Astrocyte of the spinal cord (primary cell): ENCODE results near the gene UTP4.

Experiments used
- DNase-seq: peaks from one replicate; pipeline ENCODE4 v3.0.0; 2011; ENCODE audit warnings: low read depth, low spot score
- H3K4me3 ChIP-seq: 2 replicates; pipeline ENCODE4 v1.5.1; 2011; ENCODE audit warnings: low read depth, mild to moderate bottlenecking, low read length, moderate library complexity
- in situ Hi-C: cut with HindIII; loops from 2 replicates; pipeline ENCODE4 v1.10.0; 2017; ENCODE audit warnings: low sequenced_read_pairs
- TF ChIP-seq, protein P1 (sequence below): IDR thresholded peaks from 2 replicates; pipeline ENCODE4 v1.5.1; 2012; ENCODE audit warnings: low read depth, mild to moderate bottlenecking, low read length, inconsistent platforms

The UTP4 gene

DNA sequence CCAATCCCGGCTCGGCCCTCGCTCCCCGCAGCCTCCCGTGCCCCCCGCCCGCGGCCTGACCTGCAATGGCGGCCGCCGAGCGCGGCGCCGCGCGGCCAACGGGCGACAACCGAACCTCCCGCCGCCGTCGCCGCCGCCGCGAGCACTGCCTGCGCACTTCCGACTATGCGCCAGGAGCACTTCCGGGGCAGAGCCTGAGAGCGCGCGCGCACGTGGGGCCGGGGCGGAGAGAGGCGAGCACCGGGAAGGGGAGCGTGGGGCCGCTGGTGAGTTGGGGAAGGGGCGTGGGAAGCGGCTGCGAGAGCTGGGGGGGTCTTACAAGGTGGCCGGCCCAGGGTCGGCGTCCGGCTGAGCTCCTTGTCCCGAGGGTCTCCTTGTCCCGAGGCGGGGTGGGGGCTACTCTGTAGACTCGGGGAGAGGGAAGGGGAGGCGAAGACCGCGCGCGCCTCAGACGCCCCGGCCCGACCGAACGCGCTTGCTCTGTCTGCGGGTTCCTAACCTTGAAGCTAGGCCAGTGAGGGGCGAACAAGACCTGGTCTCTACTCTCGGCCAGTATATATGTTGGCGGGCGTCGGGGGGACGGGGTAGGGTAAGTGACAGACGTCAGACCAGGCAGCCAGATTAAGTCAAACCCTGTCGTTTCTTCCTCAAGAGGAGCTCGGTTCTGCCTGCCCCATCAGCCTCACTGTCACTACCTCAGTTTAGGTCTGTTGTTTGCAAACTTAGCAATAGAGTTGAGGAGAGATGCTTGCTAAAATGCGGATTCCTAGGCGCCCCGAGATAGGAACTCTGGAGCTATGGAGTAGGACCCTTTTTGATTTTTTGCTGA, at the start of gene UTP4, which contains the start of gene CHTF8:
UTP4 (plus strand) TSS at position 226 of the 829 bp plus-strand sequence. CDS start 811 bp downstream, outside the sequence.
CHTF8 (minus strand) TSS at position 165 of the 829 bp plus-strand sequence. CDS start 11,130 bp downstream, outside the sequence.
- peak within 1 kb of the TSS; percentile 99 for H3K4me3 ChIP-seq
- TF ChIP-seq, protein P1, sequence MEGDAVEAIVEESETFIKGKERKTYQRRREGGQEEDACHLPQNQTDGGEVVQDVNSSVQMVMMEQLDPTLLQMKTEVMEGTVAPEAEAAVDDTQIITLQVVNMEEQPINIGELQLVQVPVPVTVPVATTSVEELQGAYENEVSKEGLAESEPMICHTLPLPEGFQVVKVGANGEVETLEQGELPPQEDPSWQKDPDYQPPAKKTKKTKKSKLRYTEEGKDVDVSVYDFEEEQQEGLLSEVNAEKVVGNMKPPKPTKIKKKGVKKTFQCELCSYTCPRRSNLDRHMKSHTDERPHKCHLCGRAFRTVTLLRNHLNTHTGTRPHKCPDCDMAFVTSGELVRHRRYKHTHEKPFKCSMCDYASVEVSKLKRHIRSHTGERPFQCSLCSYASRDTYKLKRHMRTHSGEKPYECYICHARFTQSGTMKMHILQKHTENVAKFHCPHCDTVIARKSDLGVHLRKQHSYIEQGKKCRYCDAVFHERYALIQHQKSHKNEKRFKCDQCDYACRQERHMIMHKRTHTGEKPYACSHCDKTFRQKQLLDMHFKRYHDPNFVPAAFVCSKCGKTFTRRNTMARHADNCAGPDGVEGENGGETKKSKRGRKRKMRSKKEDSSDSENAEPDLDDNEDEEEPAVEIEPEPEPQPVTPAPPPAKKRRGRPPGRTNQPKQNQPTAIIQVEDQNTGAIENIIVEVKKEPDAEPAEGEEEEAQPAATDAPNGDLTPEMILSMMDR = no peak
- in situ Hi-C loops = no loop called here
- peak; percentile 79 for DNase-seq

DNA sequence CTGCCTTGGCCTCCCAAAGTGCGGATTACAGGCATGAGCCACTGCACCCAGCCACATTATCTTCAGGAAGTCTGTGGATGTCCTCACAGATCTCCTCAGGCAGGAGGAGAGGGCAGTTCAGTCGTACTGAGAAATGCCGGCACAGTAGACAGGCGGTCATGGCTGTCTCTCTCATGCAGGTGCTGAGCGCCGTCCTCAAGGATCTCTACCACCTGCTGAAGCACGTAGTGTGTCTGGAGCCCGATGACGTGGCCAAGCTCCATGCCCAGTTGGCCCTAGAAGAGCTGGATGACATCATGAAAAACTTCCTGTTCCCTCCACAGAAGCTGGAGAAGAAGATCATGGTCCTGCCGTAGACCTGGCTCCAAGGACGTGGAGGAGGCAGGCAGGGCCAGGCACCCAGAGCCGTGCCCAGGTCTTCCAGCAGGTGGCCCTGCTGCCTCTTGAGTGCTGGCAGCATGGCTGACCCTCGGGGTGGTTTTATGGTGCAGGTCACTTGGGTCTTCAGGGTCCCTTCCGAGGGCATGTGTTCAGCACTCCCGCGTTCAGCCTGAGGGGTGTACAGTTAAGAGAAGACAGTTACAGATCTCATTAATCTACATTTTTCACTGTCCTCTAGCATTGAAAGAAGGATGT, 49.0 kb upstream of the UTP4 start:
- in situ Hi-C loops = no loop called here
- DNase-seq = no peak
- TF ChIP-seq, protein P1 = no peak
- H3K4me3 ChIP-seq = no peak overlapping the region

DNA sequence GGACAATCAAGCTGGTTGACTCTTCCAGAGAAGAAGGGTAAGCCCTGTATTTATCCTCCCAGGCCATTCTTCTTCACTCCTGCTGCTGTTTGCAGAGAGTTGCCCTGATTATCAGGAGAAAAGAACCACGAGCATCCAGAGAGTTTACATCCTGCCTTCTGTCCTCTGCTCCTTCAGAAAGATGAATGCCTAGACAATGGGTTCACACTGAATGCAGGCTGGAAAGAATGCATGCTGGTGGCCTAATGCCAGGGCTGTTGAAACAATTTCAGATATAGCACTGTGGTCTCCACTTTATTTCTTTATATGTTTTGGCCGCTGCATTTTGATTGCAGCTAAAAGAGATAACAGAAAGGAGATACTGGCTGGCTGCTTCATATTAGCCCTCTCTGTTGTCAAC, 48.2 kb upstream of the UTP4 start:
- in situ Hi-C loops = no loop called here
- no peak for DNase-seq
- TF ChIP-seq, protein P1 = no peak
- H3K4me3 ChIP-seq = no peak overlapping the region

DNA sequence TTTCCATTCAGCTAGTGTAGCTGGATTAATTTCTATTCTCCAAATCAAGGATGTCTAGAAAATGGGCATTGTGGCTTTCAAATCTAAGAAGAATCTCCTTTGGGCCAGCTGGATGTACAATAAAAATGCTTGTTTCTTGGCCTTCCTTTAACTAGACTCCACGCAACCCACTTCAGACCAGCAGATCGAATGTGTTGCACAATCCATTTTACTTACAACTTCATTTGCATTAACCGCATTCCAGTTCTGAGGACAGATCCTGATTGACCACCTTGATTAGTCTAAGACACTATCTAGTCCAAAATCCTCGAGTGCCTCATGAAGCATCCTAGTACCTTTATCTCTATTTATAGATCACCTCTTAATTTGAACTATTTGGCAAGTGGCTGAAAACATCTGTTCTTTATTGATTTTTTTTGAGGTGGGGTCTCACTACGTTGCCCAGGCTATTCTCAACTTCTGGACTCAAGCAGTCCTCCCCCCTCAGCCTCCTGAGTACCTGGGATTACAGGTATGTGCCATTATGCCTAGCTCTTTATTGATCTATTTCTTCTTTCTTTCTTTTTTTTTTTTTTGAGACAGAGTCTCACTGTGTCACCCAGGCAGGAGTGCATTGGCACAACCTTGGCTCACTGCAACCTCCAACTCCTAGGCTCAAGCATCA, 47.3 kb upstream of the UTP4 start:
- in situ Hi-C loops = no loop called here
- DNase-seq = no peak

GRCh38 chr16:69087161-69087581, 45.3 kb upstream of the UTP4 start:
- TF ChIP-seq, protein P1 = no peak
- in situ Hi-C loops = no loop called here
- no peak for DNase-seq
- H3K4me3 ChIP-seq = no peak overlapping the region

More for the DNA sequence above, 47.3 kb upstream of the UTP4 start:
- no peak overlapping the region for H3K4me3 ChIP-seq
- TF ChIP-seq, protein P1 = no peak

GRCh38 chr16:69088684-69089083, 43.8 kb upstream of the UTP4 start:
- in situ Hi-C loops = no loop called here
- H3K4me3 ChIP-seq = no peak overlapping the region
- no peak for DNase-seq
- TF ChIP-seq, protein P1 = no peak
